OCI-LY3 (cell line): ENCODE measurements around the gene PMIS2.

Experiments used
- H2AFZ ChIP-seq: fragments of 200-600, 300-600 bp; shearing (Covaris generic); 2 replicates; pipeline ENCODE4 v1.6.0; 2014; ENCODE audit warnings: antibody characterized with exemption, low read depth, low read length
- H3K27ac ChIP-seq: fragments of 200-600, 300-600 bp; sonication (generic); 2 replicates; pipeline ENCODE4 v1.5.1; 2014; ENCODE audit warnings: mild to moderate bottlenecking, low read length, moderate library complexity, mixed read lengths
- H3K27me3 ChIP-seq: fragments of 200-600, 300-600 bp; sonication (generic); 2 replicates; pipeline ENCODE4 v1.6.1; 2014; ENCODE audit warnings: low read depth, low read length, mixed read lengths
- H3K36me3 ChIP-seq: fragments of 200-600, 300-600 bp; sonication (generic); replicated peaks from 2 replicates; pipeline ENCODE3; 2014; ENCODE audit warnings: low read depth, low read length, mixed read lengths
- H3K4me1 ChIP-seq: fragments of 300-600, 200-600 bp; sonication (generic); 2 replicates; pipeline ENCODE4 v1.6.1; 2014; ENCODE audit warnings: low read length, mixed read lengths
- H3K4me2 ChIP-seq: fragments of 200-600, 300-600 bp; sonication (generic); 2 replicates; pipeline ENCODE4 v1.6.1; 2014; ENCODE audit warnings: low read length, mixed read lengths
- H3K4me3 ChIP-seq: fragments of 300-600, 200-600 bp; sonication (generic); 2 replicates; pipeline ENCODE4 v1.5.1; 2014; ENCODE audit warnings: antibody characterized with exemption, mild to moderate bottlenecking, low read length, moderate library complexity
- H3K79me2 ChIP-seq: fragments of 300-600, 200-600 bp; shearing (Covaris generic); 2 replicates; pipeline ENCODE4 v1.6.1; 2014; ENCODE audit warnings: mild to moderate bottlenecking, low read length, mixed read lengths
- H3K9ac ChIP-seq: fragments of 300-600, 200-600 bp; shearing (Covaris generic); 2 replicates; pipeline ENCODE4 v1.6.0; 2014; ENCODE audit warnings: mild to moderate bottlenecking, low read length, moderate library complexity
- H3K9me3 ChIP-seq: fragments of 200-600, 300-600 bp; shearing (Covaris generic); 2 replicates; pipeline ENCODE4 v1.6.1; 2014; ENCODE audit warnings: low read length, mixed read lengths; ENCODE audit not compliant: insufficient read depth
- H4K20me1 ChIP-seq: fragments of 200-600, 300-600 bp; sonication (generic); 2 replicates; pipeline ENCODE4 v1.6.1; 2016; ENCODE audit warnings: low read length, mixed read lengths; ENCODE audit not compliant: insufficient read depth
- CTCF ChIP-seq: fragments of 200-600, 300-600 bp; sonication (generic); IDR thresholded peaks from 2 replicates; pipeline ENCODE4 v1.5.1; 2014; ENCODE audit warnings: antibody characterized with exemption, low read length, low read depth
- EZH2phosphoT487 ChIP-seq: fragments of 200-600 bp; shearing (Covaris generic); IDR thresholded peaks from 2 replicates; pipeline ENCODE4 v1.6.1; 2018; ENCODE audit warnings: antibody characterized with exemption, mixed run types, low read depth

The PMIS2 gene

GRCh38 chr19:35608251-35608650, 22.3 kb downstream of the PMIS2 start:
- Histone ChIP-seq H3K9ac (no peak overlapping the region), H3K4me3 (no peak overlapping the region), H3K36me3 (no peaks in the 10 kb centered on the region), H3K4me1 (peaks cover 25% of the 10 kb centered on the region), H2AFZ (no peak overlapping the region), H3K79me2 (peaks cover 5% of the 10 kb centered on the region; the same call in 1 of the 2 replicates), H3K27me3 (no peaks in the 10 kb centered on the region), H3K4me2 (no peak overlapping the region), H3K9me3 (0 out of 2 replicates have a peak, but pooled peaks cover 4% of the 10 kb centered on the region), H4K20me1 (no peaks in the 10 kb centered on the region), H3K27ac (no peak overlapping the region)
- TF ChIP-seq EZH2phosphoT487 = no peak
- TF ChIP-seq CTCF = no peak

- Histone ChIP-seq H3K9ac (peak overlapping the region; percentile 56; the same call in 1 of the 2 replicates), H3K4me1 (peaks cover 29% of the 10 kb centered on the region), H3K27me3 (no peaks in the 10 kb centered on the region), H3K9me3 (0 out of 2 replicates have a peak, but pooled peaks cover 4% of the 10 kb centered on the region), H3K4me3 (peak overlapping the region; percentile 39), H2AFZ (peak overlapping the region; percentile 87), H4K20me1 (no peaks in the 10 kb centered on the region), H3K27ac (peak overlapping the region; percentile 75), H3K4me2 (peak overlapping the region; percentile 66), H3K36me3 (peaks cover 4% of the 10 kb centered on the region), H3K79me2 (peaks cover 10% of the 10 kb centered on the region; the same call in 1 of the 2 replicates)
- TF ChIP-seq CTCF (no peak), EZH2phosphoT487 (no peak)
These were observed 23.9 kb downstream of the PMIS2 start for GRCh38 chr19:35609851-35610353.

GRCh38 chr19:35612224-35612558, 26.2 kb downstream of the PMIS2 start:
- Histone ChIP-seq H3K9ac (peak overlapping the region; percentile 47; the same call in 1 of the 2 replicates), H3K36me3 (peaks cover 12% of the 10 kb centered on the region), H3K4me3 (peak overlapping the region; percentile 79), H3K4me2 (peak overlapping the region; percentile 83), H4K20me1 (no peaks in the 10 kb centered on the region), H3K79me2 (peaks cover 10% of the 10 kb centered on the region; the same call in 1 of the 2 replicates), H3K27ac (no peak overlapping the region; the same call in 1 of the 2 replicates), H2AFZ (peak overlapping the region; percentile 65), H3K4me1 (peaks cover 29% of the 10 kb centered on the region), H3K27me3 (no peaks in the 10 kb centered on the region), H3K9me3 (0 out of 2 replicates have a peak, but pooled peaks cover 4% of the 10 kb centered on the region)
- TF ChIP-seq EZH2phosphoT487 = no peak
- no peak for TF ChIP-seq CTCF

- no peaks in the 10 kb centered on the region for H3K9me3 ChIP-seq
- peaks cover 10% of the 10 kb centered on the region; the same call in 1 of the 2 replicates for H3K79me2 ChIP-seq
- H3K4me1 ChIP-seq = peaks cover 29% of the 10 kb centered on the region
- H3K36me3 ChIP-seq = peaks cover 17% of the 10 kb centered on the region
- H2AFZ ChIP-seq = peak within 1 kb of the TSS; percentile 65
- peak within 1 kb of the TSS; percentile 83 for H3K4me2 ChIP-seq
- peak within 1 kb of the TSS; percentile 9; the same call in 1 of the 2 replicates for H3K27ac ChIP-seq
- peak within 1 kb of the TSS; percentile 79 for H3K4me3 ChIP-seq
- H3K9ac ChIP-seq = peak within 1 kb of the TSS; percentile 83
- TF ChIP-seq CTCF (no peak), EZH2phosphoT487 (no peak)
- no peaks in the 10 kb centered on the region for H3K27me3 ChIP-seq
- H4K20me1 ChIP-seq = no peaks in the 10 kb centered on the region
These were observed 26.8 kb downstream of the PMIS2 start, which contains the start of gene HAUS5 for GRCh38 chr19:35612559-35613321. HAUS5 (plus strand) TSS chr19:35612735; CDS start chr19:35612795, 60 bp downstream.
